SU-DHL-6 (cell line): ENCODE measurements around the gene NETO1.

Source experiments
- H2AFZ ChIP-seq: fragments of 200-600 bp; sonication (generic); 2 replicates; pipeline ENCODE4 v1.6.1; 2014; ENCODE audit warnings: low read depth, mild to moderate bottlenecking, moderate library complexity, mixed read lengths, antibody characterized with exemption, low read length; ENCODE audit not compliant: severe bottlenecking
- H3F3A ChIP-seq: fragments of 200-600 bp; shearing (Covaris generic); 2 replicates; pipeline ENCODE4 v1.6.0; 2016; ENCODE audit warnings: antibody characterized with exemption, mild to moderate bottlenecking; ENCODE audit not compliant: insufficient read depth
- H3K27ac ChIP-seq: fragments of 200-600 bp; sonication (generic); 2 replicates; pipeline ENCODE4 v1.5.1; 2016; ENCODE audit warnings: low read depth, mild to moderate bottlenecking, low read length, moderate library complexity, mixed read lengths
- H3K27me3 ChIP-seq: fragments of 200-600 bp; sonication (generic), shearing (Covaris generic); 2 replicates; pipeline ENCODE4 v1.6.0; 2014; ENCODE audit warnings: mild to moderate bottlenecking, low read length
- H3K36me3 ChIP-seq: fragments of 200-600 bp; sonication (generic); 2 replicates; pipeline ENCODE4 v1.6.1; 2014; ENCODE audit warnings: mild to moderate bottlenecking, low read length, mixed read lengths
- H3K4me2 ChIP-seq: fragments of 300-600, 200-600 bp; shearing (Covaris generic), sonication (generic); 2 replicates; pipeline ENCODE4 v1.6.0; 2014; ENCODE audit warnings: low read length, low read depth, mild to moderate bottlenecking; ENCODE audit not compliant: poor library complexity, severe bottlenecking
- H3K4me3 ChIP-seq: fragments of 200-600 bp; sonication (generic); 2 replicates; pipeline ENCODE4 v1.5.1; 2014; ENCODE audit warnings: antibody characterized with exemption, low read length, mild to moderate bottlenecking, mixed read lengths; ENCODE audit not compliant: insufficient read depth, poor library complexity, severe bottlenecking
- H3K79me2 ChIP-seq: fragments of 200-600 bp; sonication (generic); 2 replicates; pipeline ENCODE4 v1.6.1; 2014; ENCODE audit warnings: mild to moderate bottlenecking, low read length, moderate library complexity; ENCODE audit not compliant: insufficient read depth
- H3K9ac ChIP-seq: fragments of 200-600 bp; sonication (generic); 2 replicates; pipeline ENCODE4 v1.7.0; 2014; ENCODE audit warnings: mild to moderate bottlenecking, low read length
- H3K9me2 ChIP-seq: fragments of 200-600 bp; sonication (generic); replicated peaks from 2 replicates; pipeline ENCODE4 v1.6.1; 2014; ENCODE audit warnings: low read length; ENCODE audit not compliant: insufficient read depth
- H3K9me3 ChIP-seq: fragments of 200-600 bp; sonication (generic); 2 replicates; pipeline ENCODE4 v1.6.1; 2014; ENCODE audit warnings: low read length, mixed read lengths; ENCODE audit not compliant: insufficient read depth
- H4K20me1 ChIP-seq: fragments of 200-600 bp; sonication (generic); 2 replicates; pipeline ENCODE4 v1.6.1; 2014; ENCODE audit warnings: low read depth, mild to moderate bottlenecking, antibody characterized with exemption, low read length, moderate library complexity, mixed read lengths
- EZH2phosphoT487 ChIP-seq: fragments of 200-600 bp; sonication (generic), shearing (Covaris generic); conservative IDR thresholded peaks from 2 replicates; pipeline ENCODE4 v1.6.1; 2018; ENCODE audit warnings: mild to moderate bottlenecking, antibody characterized with exemption, low read length, moderate library complexity, mixed read lengths
- TF ChIP-seq, protein P1 (sequence below): fragments of 200-600 bp; sonication (generic); IDR thresholded peaks from one replicate; pipeline ENCODE4 v1.5.1; 2017; ENCODE audit warnings: antibody characterized with exemption, mild to moderate bottlenecking, low read length, moderate library complexity; ENCODE audit not compliant: insufficient read depth, poor library complexity, severe bottlenecking

NETO1 gene

GRCh38 chr18:72871091-72871490, 3.3 kb upstream of the NETO1 start:
- no peaks in the 10 kb centered on the region for H3K79me2 ChIP-seq
- no peaks in the 10 kb centered on the region for H3K9me2 ChIP-seq
- no peak for TF ChIP-seq EZH2phosphoT487
- TF ChIP-seq, protein P1, sequence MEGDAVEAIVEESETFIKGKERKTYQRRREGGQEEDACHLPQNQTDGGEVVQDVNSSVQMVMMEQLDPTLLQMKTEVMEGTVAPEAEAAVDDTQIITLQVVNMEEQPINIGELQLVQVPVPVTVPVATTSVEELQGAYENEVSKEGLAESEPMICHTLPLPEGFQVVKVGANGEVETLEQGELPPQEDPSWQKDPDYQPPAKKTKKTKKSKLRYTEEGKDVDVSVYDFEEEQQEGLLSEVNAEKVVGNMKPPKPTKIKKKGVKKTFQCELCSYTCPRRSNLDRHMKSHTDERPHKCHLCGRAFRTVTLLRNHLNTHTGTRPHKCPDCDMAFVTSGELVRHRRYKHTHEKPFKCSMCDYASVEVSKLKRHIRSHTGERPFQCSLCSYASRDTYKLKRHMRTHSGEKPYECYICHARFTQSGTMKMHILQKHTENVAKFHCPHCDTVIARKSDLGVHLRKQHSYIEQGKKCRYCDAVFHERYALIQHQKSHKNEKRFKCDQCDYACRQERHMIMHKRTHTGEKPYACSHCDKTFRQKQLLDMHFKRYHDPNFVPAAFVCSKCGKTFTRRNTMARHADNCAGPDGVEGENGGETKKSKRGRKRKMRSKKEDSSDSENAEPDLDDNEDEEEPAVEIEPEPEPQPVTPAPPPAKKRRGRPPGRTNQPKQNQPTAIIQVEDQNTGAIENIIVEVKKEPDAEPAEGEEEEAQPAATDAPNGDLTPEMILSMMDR = no peak
- H3K9me3 ChIP-seq = no peaks in the 10 kb centered on the region
- no peaks in the 10 kb centered on the region for H3F3A ChIP-seq
- no peaks in the 10 kb centered on the region for H3K36me3 ChIP-seq
- no peak overlapping the region for H3K27ac ChIP-seq
- H3K4me2 ChIP-seq = no peak overlapping the region
- H2AFZ ChIP-seq = no peak overlapping the region
- no peak overlapping the region for H3K9ac ChIP-seq
- H3K4me3 ChIP-seq = no peak overlapping the region
- no peaks in the 10 kb centered on the region for H3K27me3 ChIP-seq
- H4K20me1 ChIP-seq = no peaks in the 10 kb centered on the region

- Histone ChIP-seq H3K4me3 (no peak overlapping the region), H3K9me3 (no peaks in the 10 kb centered on the region), H3K27ac (no peak overlapping the region), H3K36me3 (no peaks in the 10 kb centered on the region), H3K27me3 (no peaks in the 10 kb centered on the region), H4K20me1 (no peaks in the 10 kb centered on the region), H3K79me2 (no peaks in the 10 kb centered on the region), H2AFZ (no peak overlapping the region), H3K9me2 (no peaks in the 10 kb centered on the region), H3K4me2 (no peak overlapping the region), H3K9ac (no peak overlapping the region), H3F3A (no peaks in the 10 kb centered on the region)
- TF ChIP-seq, protein P1 = no peak
- no peak for TF ChIP-seq EZH2phosphoT487
Observed at GRCh38 chr18:72869226-72870185, 1.7 kb upstream of the NETO1 start.

GRCh38 chr18:72868585-72869225, 918 bp upstream of the NETO1 start:
- H3K9ac ChIP-seq = no peak overlapping the region
- H2AFZ ChIP-seq = no peak overlapping the region
- H3K4me2 ChIP-seq = no peak overlapping the region
- no peaks in the 10 kb centered on the region for H3K9me3 ChIP-seq
- no peaks in the 10 kb centered on the region for H3F3A ChIP-seq
- no peaks in the 10 kb centered on the region for H3K36me3 ChIP-seq
- H4K20me1 ChIP-seq = no peaks in the 10 kb centered on the region
- no peaks in the 10 kb centered on the region for H3K79me2 ChIP-seq
- TF ChIP-seq, protein P1 = no peak
- TF ChIP-seq EZH2phosphoT487 = no peak
- no peaks in the 10 kb centered on the region for H3K9me2 ChIP-seq
- no peak overlapping the region for H3K27ac ChIP-seq
- H3K27me3 ChIP-seq = no peaks in the 10 kb centered on the region
- no peak overlapping the region for H3K4me3 ChIP-seq
